ENCODE data around the gene TMIGD3.

- TF ChIP-seq CTCF (conservative IDR thresholded peaks at IDR 0.05; ENCODE audit: low read depth, low read length) (no peak), EZH2phosphoT487 (IDR thresholded peaks at IDR 0.05; ENCODE audit: borderline replicate concordance, low read length) (no peak)
Measured at GRCh38 chr1:111512132-111512889, 8.9 kb upstream of the TMIGD3 start.

Measured in PC-3 (cell line).